Activated naive CD8-positive, alpha-beta T cell treated with anti-CD3 and anti-CD28 coated beads, Interleukin-2, amount 50 U/mL, for 24 hours (primary cell): ENCODE results near the gene SLC41A1.

Experiments
- ATAC-seq: fragments of 150-1000 bp; cut with Tn5 transposase; one replicate; pipeline ENCODE4 v1.10.0; 2021
- DNase-seq: peaks from one replicate; pipeline ENCODE4 v3.0.0; 2021
- H3K27ac Mint-ChIP-seq: one replicate; pipeline ENCODE4 v1.8.0; 2021; ENCODE audit warnings: mild to moderate bottlenecking, mixed read lengths
- H3K27me3 Mint-ChIP-seq: one replicate; pipeline ENCODE4 v1.8.0; 2021; ENCODE audit warnings: mixed read lengths
- H3K36me3 Mint-ChIP-seq: one replicate; pipeline ENCODE4 v1.8.0; 2021; ENCODE audit warnings: low read depth, mixed read lengths
- H3K4me1 Mint-ChIP-seq: one replicate; pipeline ENCODE4 v1.8.0; 2021; ENCODE audit warnings: mixed read lengths
- H3K4me3 Mint-ChIP-seq: one replicate; pipeline ENCODE4 v1.8.0; 2021; ENCODE audit warnings: mild to moderate bottlenecking, moderate library complexity, mixed read lengths
- H3K9me3 Mint-ChIP-seq: one replicate; pipeline ENCODE4 v1.8.0; 2021; ENCODE audit warnings: mixed read lengths

SLC41A1 gene

DNA sequence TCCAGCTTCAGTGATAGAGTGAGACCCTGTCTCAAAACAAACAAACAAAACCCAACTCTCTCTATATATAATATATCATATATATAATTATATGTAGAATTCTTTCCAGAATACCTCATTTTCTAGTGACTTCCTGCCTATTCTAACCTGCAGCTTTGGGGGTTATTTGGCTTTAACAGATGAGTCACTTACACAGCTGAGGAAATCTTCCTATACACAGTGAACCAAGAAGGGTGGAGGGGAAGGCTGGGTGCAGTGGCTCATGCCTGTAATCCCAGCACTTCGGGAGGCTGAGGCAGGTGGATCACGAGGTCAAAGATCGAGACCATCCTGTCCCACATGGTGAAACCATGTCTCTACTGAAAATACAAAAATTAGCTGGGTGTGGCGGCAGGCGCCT is 47.0 kb downstream of the SLC41A1 start:
- Mint-ChIP-seq H3K4me3 (no peak overlapping the region), H3K36me3 (peaks cover 23% of the 10 kb centered on the region), H3K27ac (peak overlapping the region; percentile 42), H3K9me3 (no peaks in the 10 kb centered on the region), H3K27me3 (no peaks in the 10 kb centered on the region), H3K4me1 (peaks cover 24% of the 10 kb centered on the region)
- DNase-seq (no peak), ATAC-seq (peak; percentile 63)

DNA sequence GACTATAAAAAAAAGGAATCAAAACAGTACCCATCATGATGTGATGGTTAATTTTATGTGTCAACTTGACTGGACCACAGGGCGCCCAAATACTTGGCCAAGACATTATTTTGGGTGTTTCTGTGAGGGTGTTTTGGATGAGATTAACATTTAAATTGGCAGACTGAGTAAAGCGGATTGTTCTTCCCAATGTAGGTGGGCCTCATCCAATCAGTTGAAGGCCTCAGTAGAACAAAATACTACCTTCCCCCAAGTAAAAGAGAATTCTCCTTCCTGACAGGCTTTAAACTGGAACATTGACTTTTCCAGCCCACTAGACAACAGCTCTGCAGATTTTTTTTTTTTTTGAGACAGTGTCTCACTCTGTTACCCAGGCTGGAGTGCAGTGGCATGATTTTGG is 48.4 kb downstream of the SLC41A1 start:
- Mint-ChIP-seq H3K36me3 (peaks cover 11% of the 10 kb centered on the region), H3K27ac (no peak overlapping the region), H3K4me1 (peaks cover 17% of the 10 kb centered on the region), H3K4me3 (no peak overlapping the region), H3K27me3 (no peaks in the 10 kb centered on the region), H3K9me3 (no peaks in the 10 kb centered on the region)
- no peak for ATAC-seq
- no peak for DNase-seq

DNA sequence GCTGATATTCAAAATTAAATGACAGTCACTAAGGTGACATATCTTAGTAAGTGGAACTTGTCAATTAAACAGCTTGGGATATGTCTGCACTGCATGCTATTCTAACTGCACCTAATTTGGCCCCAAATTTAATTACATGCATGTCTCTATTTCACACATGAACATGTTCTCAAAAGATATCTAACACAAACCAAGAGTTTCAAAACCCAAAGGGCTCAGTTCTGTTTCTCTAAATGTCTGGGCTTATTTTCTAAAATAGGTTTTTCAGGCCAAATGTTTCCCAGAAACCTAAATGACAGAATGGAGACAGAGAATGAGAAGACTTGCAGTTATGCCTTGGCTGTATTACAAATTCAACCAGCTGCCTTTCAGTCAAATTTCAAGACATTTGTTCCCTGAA is 49.0 kb downstream of the SLC41A1 start:
- H3K27ac Mint-ChIP-seq, result no peak overlapping the region
- H3K36me3 Mint-ChIP-seq, result peaks cover 9% of the 10 kb centered on the region
- H3K4me1 Mint-ChIP-seq, result peaks cover 16% of the 10 kb centered on the region
- no peak for ATAC-seq
- DNase-seq, result no peak
- no peaks in the 10 kb centered on the region for H3K27me3 Mint-ChIP-seq
- no peak overlapping the region for H3K4me3 Mint-ChIP-seq
- H3K9me3 Mint-ChIP-seq, result no peaks in the 10 kb centered on the region

- DNase-seq, result no peak
- no peaks in the 10 kb centered on the region for H3K9me3 Mint-ChIP-seq
- no peak overlapping the region for H3K4me3 Mint-ChIP-seq
- no peaks in the 10 kb centered on the region for H3K36me3 Mint-ChIP-seq
- peaks cover 9% of the 10 kb centered on the region for H3K4me1 Mint-ChIP-seq
- no peaks in the 10 kb centered on the region for H3K27me3 Mint-ChIP-seq
- no peak for ATAC-seq
- no peak overlapping the region for H3K27ac Mint-ChIP-seq
These were observed 52.4 kb downstream of the SLC41A1 start for GRCh38 chr1:205760606-205761005.

- H3K4me1 Mint-ChIP-seq, result no peaks in the 10 kb centered on the region
- H3K4me3 Mint-ChIP-seq, result no peak overlapping the region
- H3K27me3 Mint-ChIP-seq, result no peaks in the 10 kb centered on the region
- no peak overlapping the region for H3K27ac Mint-ChIP-seq
- DNase-seq (no peak), ATAC-seq (no peak)
- H3K36me3 Mint-ChIP-seq, result no peaks in the 10 kb centered on the region
- H3K9me3 Mint-ChIP-seq, result no peaks in the 10 kb centered on the region
These were observed 56.4 kb downstream of the SLC41A1 start for GRCh38 chr1:205756552-205756951.

GRCh38 chr1:205754857-205755256 is 58.1 kb downstream of the SLC41A1 start:
- DNase-seq (no peak), ATAC-seq (no peak)
- H3K4me3 Mint-ChIP-seq, result no peak overlapping the region
- peaks cover 3% of the 10 kb centered on the region for H3K27me3 Mint-ChIP-seq
- peaks cover 3% of the 10 kb centered on the region for H3K36me3 Mint-ChIP-seq
- H3K9me3 Mint-ChIP-seq, result no peaks in the 10 kb centered on the region
- H3K4me1 Mint-ChIP-seq, result peaks cover 13% of the 10 kb centered on the region
- H3K27ac Mint-ChIP-seq, result no peak overlapping the region

DNA sequence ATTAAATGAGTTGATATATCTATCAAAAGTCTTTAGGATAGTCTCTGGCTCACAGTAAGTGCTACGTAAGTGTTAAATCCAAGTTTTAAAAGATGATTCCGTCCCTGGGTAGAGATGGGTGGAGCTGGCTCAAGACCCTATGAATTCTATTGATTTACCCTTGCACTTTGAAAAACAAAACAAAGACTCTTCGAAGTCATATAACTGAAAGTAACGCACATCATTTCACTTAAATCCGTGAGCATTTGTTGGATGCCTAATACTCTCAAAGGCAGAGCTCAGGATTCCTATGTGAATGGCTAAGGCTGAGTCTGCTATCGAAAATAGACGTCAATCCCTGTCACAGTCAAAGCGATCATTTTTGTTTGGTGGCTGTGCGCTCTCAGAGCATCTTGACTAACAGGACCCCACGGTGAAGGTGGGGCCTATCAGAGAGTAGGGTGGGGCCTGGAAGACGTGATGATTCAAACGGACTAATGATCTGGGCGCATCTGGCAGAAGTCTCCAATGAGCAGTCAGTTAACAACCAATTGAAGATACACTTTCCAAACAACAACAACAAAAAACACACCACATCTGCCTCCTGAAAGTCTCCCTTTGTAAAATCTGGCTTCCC is 61.9 kb downstream of the SLC41A1 start:
- Mint-ChIP-seq H3K27me3 (peaks cover 3% of the 10 kb centered on the region), H3K36me3 (peaks cover 27% of the 10 kb centered on the region), H3K27ac (peak overlapping the region; percentile 97), H3K4me3 (peak overlapping the region; percentile 90), H3K9me3 (no peaks in the 10 kb centered on the region), H3K4me1 (peaks cover 36% of the 10 kb centered on the region)
- no peak for ATAC-seq
- no peak for DNase-seq

DNA sequence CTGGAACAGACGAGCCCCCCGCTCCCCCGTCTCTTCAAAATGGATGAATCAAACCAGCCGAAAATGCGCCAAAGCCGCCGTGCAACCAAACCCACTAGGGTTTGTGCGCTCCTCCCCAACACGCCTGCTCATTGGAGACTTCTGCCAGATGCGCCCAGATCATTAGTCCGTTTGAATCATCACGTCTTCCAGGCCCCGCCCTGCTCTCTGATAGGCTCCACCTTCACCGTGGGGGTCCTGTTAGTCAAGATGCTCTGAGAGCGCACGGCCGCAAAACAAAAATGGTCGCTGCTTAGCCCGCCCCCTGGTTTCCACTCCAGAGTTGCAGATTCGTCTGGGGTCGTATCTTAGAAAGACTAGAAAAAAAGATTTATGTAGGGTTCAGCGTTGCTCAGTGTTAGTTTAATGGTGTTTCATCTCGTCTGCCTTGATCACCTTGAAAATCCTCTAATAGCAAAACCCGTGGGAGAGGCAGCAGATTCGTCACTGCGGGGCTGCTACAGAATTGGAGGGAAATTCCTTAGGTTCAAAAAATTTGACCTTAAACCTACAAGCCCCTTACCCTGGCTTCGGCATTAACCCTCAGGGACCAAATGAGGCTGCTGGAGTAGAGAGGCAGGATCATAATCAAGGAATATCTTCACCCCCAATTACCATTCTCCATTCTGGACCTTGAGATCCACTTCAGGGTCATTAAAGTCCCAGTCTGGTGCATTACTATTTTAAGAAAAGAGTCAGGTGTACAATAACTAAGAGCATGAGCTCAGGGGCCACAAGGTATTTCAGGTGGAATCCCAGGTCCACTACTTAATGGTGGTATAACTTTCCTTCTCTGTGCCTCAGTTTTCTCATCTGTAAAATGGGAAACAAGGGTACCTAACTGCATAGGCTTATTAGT is 62.6 kb downstream of the SLC41A1 start, which contains the start of gene NUCKS1:
TSS of gene NUCKS1 (minus strand) at position 45 of the 898 bp plus-strand sequence. CDS start 209 bp downstream, outside the sequence.
- peaks cover 30% of the 10 kb centered on the region for H3K36me3 Mint-ChIP-seq
- ATAC-seq, result peak; percentile 86
- no peaks in the 10 kb centered on the region for H3K9me3 Mint-ChIP-seq
- peaks cover 41% of the 10 kb centered on the region for H3K4me1 Mint-ChIP-seq
- peak within 1 kb of the TSS; percentile 99 for H3K4me3 Mint-ChIP-seq
- peaks cover 3% of the 10 kb centered on the region for H3K27me3 Mint-ChIP-seq
- peak; percentile 93 for DNase-seq
- H3K27ac Mint-ChIP-seq, result peak within 1 kb of the TSS; percentile 97

- H3K36me3 Mint-ChIP-seq, result peaks cover 34% of the 10 kb centered on the region
- peak overlapping the region; percentile 99 for H3K4me3 Mint-ChIP-seq
- ATAC-seq (peak; percentile 83), DNase-seq (peak; percentile 97)
- no peaks in the 10 kb centered on the region for H3K9me3 Mint-ChIP-seq
- H3K27ac Mint-ChIP-seq, result peak overlapping the region; percentile 97
- peaks cover 48% of the 10 kb centered on the region for H3K4me1 Mint-ChIP-seq
- H3K27me3 Mint-ChIP-seq, result peaks cover 3% of the 10 kb centered on the region
These were observed 63.5 kb downstream of the SLC41A1 start for GRCh38 chr1:205749234-205750137.

GRCh38 chr1:205748403-205749233 is 64.4 kb downstream of the SLC41A1 start:
- peaks cover 3% of the 10 kb centered on the region for H3K27me3 Mint-ChIP-seq
- H3K9me3 Mint-ChIP-seq, result no peaks in the 10 kb centered on the region
- peaks cover 36% of the 10 kb centered on the region for H3K36me3 Mint-ChIP-seq
- peak overlapping the region; percentile 90 for H3K27ac Mint-ChIP-seq
- ATAC-seq (peak; percentile 30), DNase-seq (peak; percentile 20)
- H3K4me1 Mint-ChIP-seq, result peaks cover 55% of the 10 kb centered on the region
- peak overlapping the region; percentile 99 for H3K4me3 Mint-ChIP-seq

GRCh38 chr1:205746757-205747412 is 66.1 kb downstream of the SLC41A1 start:
- Mint-ChIP-seq H3K9me3 (no peaks in the 10 kb centered on the region), H3K27me3 (peaks cover 3% of the 10 kb centered on the region), H3K4me1 (peaks cover 63% of the 10 kb centered on the region), H3K36me3 (peaks cover 39% of the 10 kb centered on the region), H3K4me3 (peak overlapping the region; percentile 99), H3K27ac (peak overlapping the region; percentile 75)
- no peak for ATAC-seq
- DNase-seq, result no peak

- H3K27ac Mint-ChIP-seq, result peak overlapping the region; percentile 46
- H3K9me3 Mint-ChIP-seq, result no peaks in the 10 kb centered on the region
- DNase-seq (no peak), ATAC-seq (no peak)
- peaks cover 47% of the 10 kb centered on the region for H3K36me3 Mint-ChIP-seq
- peaks cover 55% of the 10 kb centered on the region for H3K4me1 Mint-ChIP-seq
- no peaks in the 10 kb centered on the region for H3K27me3 Mint-ChIP-seq
- no peak overlapping the region for H3K4me3 Mint-ChIP-seq
These were observed 68.6 kb downstream of the SLC41A1 start for GRCh38 chr1:205744403-205744802.

DNA sequence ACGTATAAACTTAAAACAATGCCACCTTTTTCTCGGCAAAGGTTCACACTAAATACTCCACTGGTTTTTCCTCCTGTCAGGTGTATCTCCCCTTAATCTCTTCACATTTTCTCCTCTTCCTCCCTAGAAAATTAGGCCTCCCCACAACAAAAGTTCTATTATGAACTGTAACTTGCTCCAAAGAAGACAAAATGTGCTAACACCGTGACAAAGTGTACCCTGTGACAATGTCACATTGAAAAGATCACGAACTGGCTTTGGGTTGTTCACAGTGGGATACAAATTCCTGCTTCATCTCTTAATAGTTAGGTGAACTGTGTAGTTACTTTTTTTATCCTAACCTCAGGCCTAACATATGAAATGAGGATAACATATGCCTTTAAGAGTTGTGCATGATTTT is 69.0 kb downstream of the SLC41A1 start:
- Mint-ChIP-seq H3K9me3 (no peaks in the 10 kb centered on the region), H3K27ac (peak overlapping the region; percentile 46), H3K36me3 (peaks cover 48% of the 10 kb centered on the region), H3K4me1 (peaks cover 58% of the 10 kb centered on the region), H3K4me3 (no peak overlapping the region), H3K27me3 (no peaks in the 10 kb centered on the region)
- DNase-seq (no peak), ATAC-seq (no peak)
